ENCODE measurements around the gene C10orf62.

The C10orf62 gene

DNA sequence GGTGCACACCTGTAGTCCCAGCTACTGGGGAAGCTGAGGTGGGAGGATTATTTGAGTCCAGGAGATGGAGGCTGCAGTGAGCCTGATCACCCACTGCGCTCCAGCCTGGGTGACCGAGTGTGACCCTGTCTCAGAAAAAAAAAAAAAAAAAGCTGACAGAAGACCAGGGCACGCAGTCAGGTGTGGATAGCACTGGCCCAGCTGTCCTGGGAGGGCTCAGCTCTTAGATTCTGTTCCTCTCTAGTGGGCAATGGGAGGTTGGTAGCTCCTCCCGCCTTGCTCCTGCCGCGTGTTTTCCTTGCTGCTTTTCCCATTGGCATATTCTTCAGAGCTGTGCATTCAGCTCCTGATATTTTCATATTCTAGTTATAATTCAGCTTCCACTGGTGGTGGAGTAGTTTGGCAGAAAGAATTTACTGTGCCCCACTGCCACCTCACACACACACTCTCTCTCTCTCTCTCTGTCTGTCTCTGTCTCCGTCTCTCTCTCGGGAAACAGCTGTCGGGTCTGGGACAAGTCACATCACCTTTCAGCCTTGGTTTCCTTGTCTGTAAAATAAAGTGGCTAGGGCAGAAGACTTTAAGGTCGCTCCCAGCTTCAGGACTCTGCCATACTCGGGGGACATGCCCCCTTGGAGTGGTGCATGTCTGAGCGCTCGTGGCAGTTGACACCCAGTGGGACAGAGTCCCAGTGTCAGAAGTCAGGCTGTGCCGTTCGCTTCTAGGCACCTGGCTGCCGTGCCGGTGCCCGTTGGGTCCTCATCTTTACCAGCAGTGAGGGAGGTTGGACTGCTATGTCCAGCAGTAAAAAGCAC, 42.9 kb upstream of the C10orf62 start:
- H3K27ac ChIP-seq (ENCODE audit: low read length), result no peak overlapping the region
- peaks cover 4% of the 10 kb centered on the region; the same call in 1 of the 2 replicates for H3K4me1 ChIP-seq (ENCODE audit: low read length)
- no peak overlapping the region for H3K4me3 ChIP-seq (ENCODE audit: low read length)
- no peaks in the 10 kb centered on the region for H3K9me3 ChIP-seq (ENCODE audit: insufficient read depth, low read length)
- H2AFZ ChIP-seq (ENCODE audit: low read depth, low read length), result no peak overlapping the region
- H3K79me2 ChIP-seq (ENCODE audit: low read length), result no peaks in the 10 kb centered on the region
- no peak for TF ChIP-seq EZH2phosphoT487 (IDR thresholded peaks at IDR 0.05; ENCODE audit: low read depth)
- TF ChIP-seq, protein P1, sequence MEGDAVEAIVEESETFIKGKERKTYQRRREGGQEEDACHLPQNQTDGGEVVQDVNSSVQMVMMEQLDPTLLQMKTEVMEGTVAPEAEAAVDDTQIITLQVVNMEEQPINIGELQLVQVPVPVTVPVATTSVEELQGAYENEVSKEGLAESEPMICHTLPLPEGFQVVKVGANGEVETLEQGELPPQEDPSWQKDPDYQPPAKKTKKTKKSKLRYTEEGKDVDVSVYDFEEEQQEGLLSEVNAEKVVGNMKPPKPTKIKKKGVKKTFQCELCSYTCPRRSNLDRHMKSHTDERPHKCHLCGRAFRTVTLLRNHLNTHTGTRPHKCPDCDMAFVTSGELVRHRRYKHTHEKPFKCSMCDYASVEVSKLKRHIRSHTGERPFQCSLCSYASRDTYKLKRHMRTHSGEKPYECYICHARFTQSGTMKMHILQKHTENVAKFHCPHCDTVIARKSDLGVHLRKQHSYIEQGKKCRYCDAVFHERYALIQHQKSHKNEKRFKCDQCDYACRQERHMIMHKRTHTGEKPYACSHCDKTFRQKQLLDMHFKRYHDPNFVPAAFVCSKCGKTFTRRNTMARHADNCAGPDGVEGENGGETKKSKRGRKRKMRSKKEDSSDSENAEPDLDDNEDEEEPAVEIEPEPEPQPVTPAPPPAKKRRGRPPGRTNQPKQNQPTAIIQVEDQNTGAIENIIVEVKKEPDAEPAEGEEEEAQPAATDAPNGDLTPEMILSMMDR (IDR thresholded peaks at IDR 0.05; ENCODE audit: low read depth, low read length), result no peak
- no peaks in the 10 kb centered on the region for H4K20me1 ChIP-seq (ENCODE audit: insufficient read depth, low read length)
- H3K4me2 ChIP-seq (ENCODE audit: low read length), result no peak overlapping the region
- H3K9ac ChIP-seq (ENCODE audit: low read length), result no peak overlapping the region
- no peaks in the 10 kb centered on the region for H3K36me3 ChIP-seq (replicated peaks; ENCODE audit: low read depth, low read length)
- no peaks in the 10 kb centered on the region for H3K27me3 ChIP-seq (ENCODE audit: low read depth, low read length)

DNA sequence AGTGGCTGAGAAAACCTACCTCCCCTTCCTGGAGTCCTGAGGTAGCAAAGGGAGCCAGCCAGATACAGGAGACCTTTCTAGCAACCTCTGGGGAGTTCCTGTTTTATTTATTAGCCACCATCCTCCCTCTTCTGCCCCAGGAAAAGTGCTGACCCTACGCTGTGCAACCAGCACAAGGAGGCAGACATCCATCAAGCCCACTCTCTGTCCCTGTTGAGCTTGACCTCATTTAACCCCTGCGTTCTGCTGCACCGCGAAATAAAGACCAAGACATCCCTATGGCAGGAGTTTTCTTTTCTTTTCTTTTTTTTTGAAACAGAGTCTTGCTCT, 42.3 kb upstream of the C10orf62 start:
- Histone ChIP-seq H3K27me3 (ENCODE audit: low read depth, low read length) (no peaks in the 10 kb centered on the region), H3K9me3 (ENCODE audit: insufficient read depth, low read length) (no peaks in the 10 kb centered on the region), H3K27ac (ENCODE audit: low read length) (no peak overlapping the region), H3K4me3 (ENCODE audit: low read length) (no peak overlapping the region), H2AFZ (ENCODE audit: low read depth, low read length) (no peak overlapping the region), H3K79me2 (ENCODE audit: low read length) (no peaks in the 10 kb centered on the region), H3K36me3 (replicated peaks; ENCODE audit: low read depth, low read length) (no peaks in the 10 kb centered on the region), H3K4me1 (ENCODE audit: low read length) (peaks cover 4% of the 10 kb centered on the region; the same call in 1 of the 2 replicates), H4K20me1 (ENCODE audit: insufficient read depth, low read length) (no peaks in the 10 kb centered on the region), H3K4me2 (ENCODE audit: low read length) (no peak overlapping the region), H3K9ac (ENCODE audit: low read length) (no peak overlapping the region)
- TF ChIP-seq EZH2phosphoT487 (IDR thresholded peaks at IDR 0.05; ENCODE audit: low read depth), result no peak
- TF ChIP-seq, protein P1 (IDR thresholded peaks at IDR 0.05; ENCODE audit: low read depth, low read length), result no peak

DNA sequence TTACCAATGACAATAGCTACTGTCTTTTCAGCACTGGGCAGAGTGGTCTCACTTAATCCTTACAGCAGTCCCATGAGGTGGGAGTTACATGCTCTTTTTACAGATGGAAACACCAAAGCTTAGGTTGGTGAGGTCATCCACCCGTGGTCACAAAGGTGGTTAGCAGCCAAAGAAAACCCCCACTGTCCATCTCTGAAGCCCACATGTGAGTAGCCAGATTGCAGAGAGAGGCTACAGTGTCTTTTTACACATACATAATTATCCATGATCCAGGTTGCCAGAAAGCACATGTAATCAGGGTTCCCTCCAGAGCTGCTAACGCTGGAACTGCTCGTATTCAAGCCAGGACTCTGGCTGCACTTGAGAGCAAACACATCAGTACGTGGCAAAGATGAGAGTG, 41.6 kb upstream of the C10orf62 start:
- Histone ChIP-seq H3K79me2 (ENCODE audit: low read length) (no peaks in the 10 kb centered on the region), H3K4me1 (ENCODE audit: low read length) (peaks cover 4% of the 10 kb centered on the region; the same call in 1 of the 2 replicates), H3K9me3 (ENCODE audit: insufficient read depth, low read length) (no peaks in the 10 kb centered on the region), H3K27ac (ENCODE audit: low read length) (no peak overlapping the region), H3K4me3 (ENCODE audit: low read length) (no peak overlapping the region), H4K20me1 (ENCODE audit: insufficient read depth, low read length) (no peaks in the 10 kb centered on the region), H2AFZ (ENCODE audit: low read depth, low read length) (no peak overlapping the region), H3K27me3 (ENCODE audit: low read depth, low read length) (no peaks in the 10 kb centered on the region), H3K9ac (ENCODE audit: low read length) (no peak overlapping the region), H3K36me3 (replicated peaks; ENCODE audit: low read depth, low read length) (no peaks in the 10 kb centered on the region), H3K4me2 (ENCODE audit: low read length) (no peak overlapping the region)
- TF ChIP-seq, protein P1 (IDR thresholded peaks at IDR 0.05; ENCODE audit: low read depth, low read length), result no peak
- TF ChIP-seq EZH2phosphoT487 (IDR thresholded peaks at IDR 0.05; ENCODE audit: low read depth), result no peak

DNA sequence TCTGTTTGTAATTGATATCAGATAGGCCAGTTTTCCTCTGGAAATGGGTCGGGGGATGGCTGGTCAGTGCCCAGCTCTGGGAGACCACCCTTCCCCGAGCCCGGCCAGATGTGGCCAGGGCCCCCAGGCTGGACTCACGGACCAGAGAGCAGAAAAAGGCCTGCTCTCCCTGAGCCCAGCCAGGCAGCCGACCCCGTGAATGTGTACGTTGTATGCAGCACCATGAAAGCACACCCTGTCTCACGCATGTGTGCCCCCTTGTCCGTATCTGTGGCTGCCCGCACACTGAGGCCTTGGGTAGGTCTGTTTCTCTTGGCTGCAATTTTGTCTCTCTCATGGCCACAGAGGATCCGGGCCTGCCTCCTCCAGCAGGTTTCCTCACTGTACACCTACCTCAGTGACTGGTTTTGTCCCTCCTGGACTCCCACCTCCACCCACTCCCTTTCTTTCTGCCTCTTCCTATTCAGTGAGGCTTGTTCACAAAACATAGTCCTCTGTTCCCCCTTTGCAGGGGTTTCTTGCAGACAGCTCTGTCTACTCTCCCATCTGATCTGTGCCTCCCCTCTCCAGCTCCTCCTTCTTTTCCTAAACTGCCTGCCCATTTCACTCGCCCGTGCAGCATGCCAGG, 40.6 kb upstream of the C10orf62 start:
- Histone ChIP-seq H3K4me1 (ENCODE audit: low read length) (no peaks in the 10 kb centered on the region), H3K27ac (ENCODE audit: low read length) (no peak overlapping the region), H4K20me1 (ENCODE audit: insufficient read depth, low read length) (no peaks in the 10 kb centered on the region), H3K36me3 (replicated peaks; ENCODE audit: low read depth, low read length) (no peaks in the 10 kb centered on the region), H3K9ac (ENCODE audit: low read length) (no peak overlapping the region), H3K4me3 (ENCODE audit: low read length) (no peak overlapping the region), H3K9me3 (ENCODE audit: insufficient read depth, low read length) (no peaks in the 10 kb centered on the region), H3K79me2 (ENCODE audit: low read length) (no peaks in the 10 kb centered on the region), H2AFZ (ENCODE audit: low read depth, low read length) (no peak overlapping the region), H3K27me3 (ENCODE audit: low read depth, low read length) (no peaks in the 10 kb centered on the region), H3K4me2 (ENCODE audit: low read length) (no peak overlapping the region)
- TF ChIP-seq EZH2phosphoT487 (IDR thresholded peaks at IDR 0.05; ENCODE audit: low read depth), result no peak
- TF ChIP-seq, protein P1 (IDR thresholded peaks at IDR 0.05; ENCODE audit: low read depth, low read length), result no peak
